HepG2 (cell line): ENCODE data around the gene CD4. TPM values are rescaled to one million over a fixed set of nuclear protein-coding genes. Genes with fewer than 3 reads are reported as not detected.

Experiments used
- ATAC-seq: fragments of 200-7000 bp; cut with Tn5 transposase; 3 replicates; pipeline ENCODE4 v1.9.1; 2020; ENCODE audit warnings: mild to moderate bottlenecking, moderate library complexity
- BruUV-seq: library from RNA; stranded (reverse); fragments of 400-500 nt; replicated peaks from 2 replicates; lab custom pipeline; 2021; lab: Mats Ljungman, UMichigan
- CTCF ChIA-PET: fragments of 300-600 bp; formaldehyde crosslinking; extraction: SDS; loops from one replicate; lab custom pipeline; 2021; ENCODE audit warnings: low total read pairs, inconsistent platforms, low intra/inter-chr PET ratio; lab: Yijun Ruan, JAX
- POLR2A ChIA-PET: fragments of 350-600 bp; sonication (Branson Sonifier 250); formaldehyde crosslinking; loops from one replicate; lab custom pipeline; 2020; ENCODE audit warnings: antibody characterized with exemption, inconsistent platforms; lab: Yijun Ruan, JAX
- DNase-seq: peaks from one replicate; pipeline ENCODE4 v3.0.0-alpha.2; 2015; ENCODE audit warnings: low spot score
- FAIRE-seq: peaks from 3 replicates; lab custom pipeline; 2011; peaks lifted over from hg19 to GRCh38; lab: Jason Lieb, UNC
- H2AFZ ChIP-seq: one replicate; pipeline ENCODE4 v1.6.1; 2011; ENCODE audit warnings: low read length, inconsistent platforms
- H3K27ac ChIP-seq: fragments of 300-600 bp; 3 replicates; pipeline ENCODE4 v1.8.0; 2011; ENCODE audit warnings: mixed run types, mild to moderate bottlenecking, mixed read lengths, low read length, inconsistent platforms; ENCODE audit not compliant: insufficient read depth; ENCODE audit errors: extremely low read length
- H3K27me3 ChIP-seq, 2 experiments: fragments of 200-600 bp in 1 of 2; 2 replicates in 1 of 2; 3 replicates in 1 of 2; pipeline versions ENCODE4 v1.6.0 to v1.8.0; 2011; ENCODE audit warnings: low read length in 2 of 2, mild to moderate bottlenecking in 2 of 2, moderate library complexity in 2 of 2, inconsistent platforms in 1 of 2; ENCODE audit not compliant: insufficient read depth in 2 of 2, control insufficient read depth in 1 of 2
- H3K36me3 ChIP-seq, 2 experiments: fragments of 200-600 bp in 1 of 2; replicated peaks in 1 of 2; 2 replicates in 1 of 2; 3 replicates in 1 of 2; pipeline versions ENCODE4 v1.5.1 to v1.8.0; 2011; ENCODE audit warnings: low read length in 2 of 2, inconsistent platforms in 1 of 2; ENCODE audit not compliant: insufficient read depth in 2 of 2, control insufficient read depth in 1 of 2
- H3K4me1 ChIP-seq: 2 replicates; pipeline ENCODE4 v1.5.1; 2012; ENCODE audit warnings: low read length, inconsistent platforms; ENCODE audit not compliant: insufficient read depth
- H3K4me2 ChIP-seq: 2 replicates; pipeline ENCODE4 v1.6.0; 2011; ENCODE audit warnings: low read depth, low read length, inconsistent platforms
- H3K4me3 ChIP-seq, 3 experiments: fragments of 200-600 bp in 1 of 3; sonication (generic), shearing (Covaris generic) in 1 of 3; replicated peaks in 1 of 3; 2 replicates each; pipeline ENCODE4 v1.5.1; 2011 to 2016; ENCODE audit warnings: low read length in 3 of 3, inconsistent platforms in 2 of 3, low read depth in 2 of 3, mild to moderate bottlenecking in 2 of 3, control low read depth in 1 of 3, mixed read lengths in 1 of 3; ENCODE audit not compliant: insufficient read depth in 1 of 3
- H3K79me2 ChIP-seq: one replicate; pipeline ENCODE4 v1.6.1; 2011; ENCODE audit warnings: low read length, inconsistent platforms; ENCODE audit not compliant: insufficient read depth
- H3K9ac ChIP-seq: 2 replicates; pipeline ENCODE4 v1.6.0; 2011; ENCODE audit warnings: mild to moderate bottlenecking, low read depth, low read length, inconsistent platforms; ENCODE audit not compliant: insufficient read depth
- H3K9me3 ChIP-seq: 2 replicates; pipeline ENCODE4 v1.5.1; 2012; ENCODE audit warnings: mild to moderate bottlenecking, low read length
- H4K20me1 ChIP-seq: 2 replicates; pipeline ENCODE4 v1.6.0; 2011; ENCODE audit warnings: inconsistent platforms, mild to moderate bottlenecking, low read length, moderate library complexity; ENCODE audit not compliant: insufficient read depth
- AGO1 ChIP-seq: fragments of 200-400 bp; formaldehyde crosslinking; IDR thresholded peaks from 2 replicates; pipeline ENCODE4 v1.6.1; 2017; ENCODE audit warnings: mild to moderate bottlenecking, low read depth, low read length, moderate library complexity; ENCODE audit not compliant: poor library complexity, severe bottlenecking
- FLYWCH1 ChIP-seq: sonication (generic); formaldehyde crosslinking; IDR thresholded peaks from 2 replicates; pipeline ENCODE4 v1.8.1; 2023; ENCODE audit warnings: mild to moderate bottlenecking, missing genetic modification reagents
- FOXO1 ChIP-seq: sonication (generic); formaldehyde crosslinking; IDR thresholded peaks from 2 replicates; pipeline ENCODE4 v1.4.0; 2020; ENCODE audit warnings: missing genetic modification reagents
- ISL2 ChIP-seq: sonication (generic); formaldehyde crosslinking; IDR thresholded peaks from 2 replicates; pipeline ENCODE4 v1.5.0; 2020; ENCODE audit warnings: missing genetic modification reagents
- RBM22 ChIP-seq: fragments of 200-400 bp; formaldehyde crosslinking; optimal IDR thresholded peaks from 2 replicates; pipeline ENCODE3; 2017; ENCODE audit warnings: mild to moderate bottlenecking, low read length, moderate library complexity
- ZEB1 ChIP-seq: IDR thresholded peaks from 2 replicates; pipeline ENCODE4 v1.6.1; 2012; ENCODE audit warnings: mild to moderate bottlenecking, low read depth, inconsistent platforms; ENCODE audit not compliant: insufficient replicate concordance
- ZNF30 ChIP-seq: sonication (generic); formaldehyde crosslinking; IDR thresholded peaks from 2 replicates; pipeline ENCODE4 v1.5.0; 2020; ENCODE audit warnings: mild to moderate bottlenecking, missing genetic modification reagents
- ZNF672 ChIP-seq: sonication (generic); formaldehyde crosslinking; IDR thresholded peaks from 2 replicates; pipeline ENCODE4 v1.8.1; 2022; ENCODE audit warnings: missing genetic modification reagents
- WGBS: methylation state at CpG from one replicate; pipeline ENCODE4 v1.1.6; 2017; ENCODE audit warnings: low lambda C conversion rate; 5-methylcytosine and 5-hydroxymethylcytosine counted together
- in situ Hi-C: cut with HindIII; loops from 2 replicates; pipeline ENCODE4 v1.10.0; 2017; ENCODE audit warnings: low pct_unique_long_range_greater_than_20kb; ENCODE audit not compliant: extremely low pct_ligation_motif_present
- intact Hi-C: fragments of 100-400 bp; cut with micrococcal nuclease; formaldehyde crosslinking; loops from one replicate; pipeline ENCODE4 v1.10.0; 2022; ENCODE audit not compliant: unreplicated experiment
- polyA plus RNA-seq, 8 experiments: library from polyadenylated mRNA; depleted of rRNA in 3 of 8; stranded (reverse) in 7 of 8; unstranded in 1 of 8; fragments of >200 nt; fragmentation: Illumina TruSeq in 4 of 8; extraction: Trizol in 4 of 8; gene quantifications; 2 replicates each; pipeline versions ENCODE4 v1.2.1 to v1.2.3, GENCODE V29; 2011 to 2016; ENCODE audit warnings: low read depth in 4 of 8, missing spikeins in 1 of 8, mixed read lengths in 1 of 8; ENCODE audit not compliant: insufficient read depth in 1 of 8
- total RNA-seq, 5 experiments: library from RNA; depleted of rRNA; stranded (reverse); fragments of >200 nt; fragmentation: Illumina TruSeq; extraction: Trizol; gene quantifications; 2 replicates each; pipeline ENCODE4 v1.2.3, GENCODE V29; 2016; ENCODE audit warnings: low read depth in 1 of 5
- TF ChIP-seq, protein P1 (sequence below): sonication (generic); formaldehyde crosslinking; IDR thresholded peaks from 2 replicates; pipeline ENCODE4 v1.4.0; 2020; ENCODE audit warnings: missing genetic modification reagents, borderline replicate concordance
- TF ChIP-seq, protein P2 (sequence below): sonication (generic); formaldehyde crosslinking; IDR thresholded peaks from 2 replicates; pipeline ENCODE4 v1.4.0; 2020; ENCODE audit warnings: missing genetic modification reagents, borderline replicate concordance
- TF ChIP-seq, protein P3 (sequence below): sonication (generic); formaldehyde crosslinking; conservative IDR thresholded peaks from 2 replicates; pipeline ENCODE4 v1.8.1; 2023; ENCODE audit warnings: missing genetic modification reagents

CD4 gene
- total and polyA plus RNA-seq, 2 of the 13 experiments (the other 11 are each of a cell fraction or from before 2014, with no cell fraction given), result 0.07 to 0.95 TPM

DNA sequence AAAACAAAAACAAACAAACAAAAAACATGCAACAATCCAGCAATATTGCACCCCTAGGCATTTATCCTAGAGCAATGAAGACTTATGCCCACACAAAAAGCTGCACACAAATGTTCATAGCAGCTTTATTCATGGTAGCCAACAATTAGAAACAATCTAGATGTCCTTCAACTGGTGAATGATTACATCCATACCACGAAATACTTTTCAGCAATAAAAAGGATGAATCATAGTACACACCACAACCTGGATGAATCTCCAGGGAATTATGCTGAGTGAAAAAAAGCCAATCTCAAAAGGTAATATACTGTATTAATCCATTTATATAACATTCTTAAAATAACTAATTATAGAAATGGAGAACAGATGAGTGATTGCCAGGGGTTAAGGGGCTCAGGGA, 17.8 kb downstream of the CD4 start:
- Histone ChIP-seq H3K79me2 (no peaks in the 10 kb centered on the region), H3K9ac (no peak overlapping the region), H3K36me3 (no peaks in the 10 kb centered on the region), H3K4me3 (no peak overlapping the region), H3K27ac (no peak overlapping the region), H2AFZ (no peak overlapping the region), H4K20me1 (no peaks in the 10 kb centered on the region), H3K4me2 (no peak overlapping the region), H3K9me3 (no peaks in the 10 kb centered on the region), H3K4me1 (peaks cover 8% of the 10 kb centered on the region; the same call in 1 of the 2 replicates), H3K27me3 (peaks cover 0 to 4% of the 10 kb centered on the region in 2 experiments; a peak in 1 of 5 replicates)
- intact Hi-C loops, result no loop called here
- ChIA-PET CTCF (no interaction called here), POLR2A (no interaction called here)
- 22% methylated on average over 1 of the region's 1 CpG for WGBS
- ATAC-seq (no peak), DNase-seq (no peak), FAIRE-seq (no peak)
- in situ Hi-C loops, result no loop called here
- no TSS peak for BruUV-seq
- TF ChIP-seq FOXO1 (CRISPR knock-in tag), result no peak
- TF ChIP-seq, protein P1, sequence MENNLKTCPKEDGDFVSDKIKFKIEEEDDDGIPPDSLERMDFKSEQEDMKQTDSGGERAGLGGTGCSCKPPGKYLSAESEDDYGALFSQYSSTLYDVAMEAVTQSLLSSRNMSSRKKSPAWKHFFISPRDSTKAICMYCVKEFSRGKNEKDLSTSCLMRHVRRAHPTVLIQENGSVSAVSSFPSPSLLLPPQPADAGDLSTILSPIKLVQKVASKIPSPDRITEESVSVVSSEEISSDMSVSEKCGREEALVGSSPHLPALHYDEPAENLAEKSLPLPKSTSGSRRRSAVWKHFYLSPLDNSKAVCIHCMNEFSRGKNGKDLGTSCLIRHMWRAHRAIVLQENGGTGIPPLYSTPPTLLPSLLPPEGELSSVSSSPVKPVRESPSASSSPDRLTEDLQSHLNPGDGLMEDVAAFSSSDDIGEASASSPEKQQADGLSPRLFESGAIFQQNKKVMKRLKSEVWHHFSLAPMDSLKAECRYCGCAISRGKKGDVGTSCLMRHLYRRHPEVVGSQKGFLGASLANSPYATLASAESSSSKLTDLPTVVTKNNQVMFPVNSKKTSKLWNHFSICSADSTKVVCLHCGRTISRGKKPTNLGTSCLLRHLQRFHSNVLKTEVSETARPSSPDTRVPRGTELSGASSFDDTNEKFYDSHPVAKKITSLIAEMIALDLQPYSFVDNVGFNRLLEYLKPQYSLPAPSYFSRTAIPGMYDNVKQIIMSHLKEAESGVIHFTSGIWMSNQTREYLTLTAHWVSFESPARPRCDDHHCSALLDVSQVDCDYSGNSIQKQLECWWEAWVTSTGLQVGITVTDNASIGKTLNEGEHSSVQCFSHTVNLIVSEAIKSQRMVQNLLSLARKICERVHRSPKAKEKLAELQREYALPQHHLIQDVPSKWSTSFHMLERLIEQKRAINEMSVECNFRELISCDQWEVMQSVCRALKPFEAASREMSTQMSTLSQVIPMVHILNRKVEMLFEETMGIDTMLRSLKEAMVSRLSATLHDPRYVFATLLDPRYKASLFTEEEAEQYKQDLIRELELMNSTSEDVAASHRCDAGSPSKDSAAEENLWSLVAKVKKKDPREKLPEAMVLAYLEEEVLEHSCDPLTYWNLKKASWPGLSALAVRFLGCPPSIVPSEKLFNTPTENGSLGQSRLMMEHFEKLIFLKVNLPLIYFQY (CRISPR knock-in tag), result no peak
- no peak for TF ChIP-seq ZEB1
- no peak for TF ChIP-seq RBM22

DNA sequence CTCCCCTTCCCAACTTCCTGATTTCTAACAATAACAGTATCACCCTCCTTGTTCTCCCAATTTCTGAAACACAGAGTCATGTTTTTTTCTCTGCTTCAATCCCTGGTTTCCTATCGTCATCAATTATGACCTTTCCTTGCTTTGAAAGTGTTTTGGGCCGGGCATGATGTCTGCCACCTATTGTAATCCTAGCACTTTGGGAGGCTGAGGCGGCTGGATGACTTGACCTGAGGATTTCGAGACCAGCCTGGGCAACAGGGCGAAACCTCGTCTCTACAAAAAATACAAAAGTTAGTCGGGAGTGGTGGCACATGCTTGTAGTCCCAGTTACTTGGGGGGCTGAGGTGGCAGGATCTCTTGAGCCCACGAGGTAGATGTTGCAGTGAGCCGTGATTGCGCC, 19.7 kb downstream of the CD4 start:
- no peak overlapping the region for H3K27ac ChIP-seq
- no peaks in the 10 kb centered on the region for H3K79me2 ChIP-seq
- no peak overlapping the region for H3K4me3 ChIP-seq
- no peak for ATAC-seq
- WGBS, result 67% methylated on average over 10 of the region's 10 CpGs
- H3K4me2 ChIP-seq, result no peak overlapping the region
- no peaks in the 10 kb centered on the region for H3K9me3 ChIP-seq
- in situ Hi-C loops (no loop called here), intact Hi-C loops (no loop called here)
- H2AFZ ChIP-seq, result no peak overlapping the region
- BruUV-seq, result no TSS peak
- H4K20me1 ChIP-seq, result no peaks in the 10 kb centered on the region
- no peaks in the 10 kb centered on the region for H3K36me3 ChIP-seq
- DNase-seq, result no peak
- no peak for FAIRE-seq
- CTCF ChIA-PET, result no interaction called here
- POLR2A ChIA-PET, result no interaction called here
- H3K9ac ChIP-seq, result no peak overlapping the region
- 0 out of 5 replicates have a peak, but pooled peaks cover 0 to 4% of the 10 kb centered on the region in 2 experiments for H3K27me3 ChIP-seq
- H3K4me1 ChIP-seq, result peaks cover 8% of the 10 kb centered on the region; the same call in 1 of the 2 replicates
- TF ChIP-seq AGO1 (no peak), FLYWCH1 (no peak), ZNF672 (CRISPR knock-in tag) (no peak), ZNF30 (CRISPR knock-in tag) (no peak), ISL2 (CRISPR knock-in tag) (no peak)
- TF ChIP-seq, protein P2, sequence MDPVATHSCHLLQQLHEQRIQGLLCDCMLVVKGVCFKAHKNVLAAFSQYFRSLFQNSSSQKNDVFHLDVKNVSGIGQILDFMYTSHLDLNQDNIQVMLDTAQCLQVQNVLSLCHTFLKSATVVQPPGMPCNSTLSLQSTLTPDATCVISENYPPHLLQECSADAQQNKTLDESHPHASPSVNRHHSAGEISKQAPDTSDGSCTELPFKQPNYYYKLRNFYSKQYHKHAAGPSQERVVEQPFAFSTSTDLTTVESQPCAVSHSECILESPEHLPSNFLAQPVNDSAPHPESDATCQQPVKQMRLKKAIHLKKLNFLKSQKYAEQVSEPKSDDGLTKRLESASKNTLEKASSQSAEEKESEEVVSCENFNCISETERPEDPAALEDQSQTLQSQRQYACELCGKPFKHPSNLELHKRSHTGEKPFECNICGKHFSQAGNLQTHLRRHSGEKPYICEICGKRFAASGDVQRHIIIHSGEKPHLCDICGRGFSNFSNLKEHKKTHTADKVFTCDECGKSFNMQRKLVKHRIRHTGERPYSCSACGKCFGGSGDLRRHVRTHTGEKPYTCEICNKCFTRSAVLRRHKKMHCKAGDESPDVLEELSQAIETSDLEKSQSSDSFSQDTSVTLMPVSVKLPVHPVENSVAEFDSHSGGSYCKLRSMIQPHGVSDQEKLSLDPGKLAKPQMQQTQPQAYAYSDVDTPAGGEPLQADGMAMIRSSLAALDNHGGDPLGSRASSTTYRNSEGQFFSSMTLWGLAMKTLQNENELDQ, result no peak
- TF ChIP-seq, protein P3, sequence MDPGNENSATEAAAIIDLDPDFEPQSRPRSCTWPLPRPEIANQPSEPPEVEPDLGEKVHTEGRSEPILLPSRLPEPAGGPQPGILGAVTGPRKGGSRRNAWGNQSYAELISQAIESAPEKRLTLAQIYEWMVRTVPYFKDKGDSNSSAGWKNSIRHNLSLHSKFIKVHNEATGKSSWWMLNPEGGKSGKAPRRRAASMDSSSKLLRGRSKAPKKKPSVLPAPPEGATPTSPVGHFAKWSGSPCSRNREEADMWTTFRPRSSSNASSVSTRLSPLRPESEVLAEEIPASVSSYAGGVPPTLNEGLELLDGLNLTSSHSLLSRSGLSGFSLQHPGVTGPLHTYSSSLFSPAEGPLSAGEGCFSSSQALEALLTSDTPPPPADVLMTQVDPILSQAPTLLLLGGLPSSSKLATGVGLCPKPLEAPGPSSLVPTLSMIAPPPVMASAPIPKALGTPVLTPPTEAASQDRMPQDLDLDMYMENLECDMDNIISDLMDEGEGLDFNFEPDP (CRISPR knock-in tag), result no peak
